Type B pancreatic cell (in vitro differentiated cells): ENCODE data around the gene SAP30L. TPM values are rescaled to one million over a fixed set of nuclear protein-coding genes. Genes with fewer than 3 reads are reported as not detected.
A peak's percentile ranks its signal among the peaks of the same experiment; 100 is the strongest.

Experiments
- DNase-seq: peaks from one replicate; pipeline ENCODE4 v3.0.0; 2021; ENCODE audit warnings: mixed read lengths; ENCODE audit not compliant: unreplicated experiment; ENCODE audit errors: extremely low spot score
- H3K27ac Mint-ChIP-seq: 2 replicates; pipeline ENCODE4 v1.8.0; 2021; ENCODE audit warnings: mild to moderate bottlenecking, mixed read lengths
- H3K27me3 Mint-ChIP-seq: 2 replicates; pipeline ENCODE4 v1.8.0; 2021; ENCODE audit warnings: mixed read lengths
- H3K36me3 Mint-ChIP-seq: 2 replicates; pipeline ENCODE4 v1.8.0; 2021; ENCODE audit warnings: mixed read lengths
- H3K4me1 Mint-ChIP-seq: one replicate; pipeline ENCODE4 v1.8.0; 2021; ENCODE audit warnings: mixed read lengths; ENCODE audit not compliant: unreplicated experiment
- H3K4me3 Mint-ChIP-seq: 2 replicates; pipeline ENCODE4 v1.8.0; 2021; ENCODE audit warnings: mild to moderate bottlenecking, mixed read lengths
- H3K9me3 Mint-ChIP-seq: 2 replicates; pipeline ENCODE4 v1.8.0; 2021; ENCODE audit warnings: mixed read lengths
- total RNA-seq: library from RNA; stranded (reverse); gene quantifications from 2 replicates; pipeline ENCODE4 v1.2.1, GENCODE V29; 2021; ENCODE audit warnings: low replicate concordance
- TF ChIP-seq, protein P1 (sequence below): fragments of 200-600 bp; sonication (generic); conservative IDR thresholded peaks from 2 replicates; pipeline ENCODE4 v1.5.0; 2021; ENCODE audit warnings: antibody characterized with exemption, mild to moderate bottlenecking

Gene SAP30L
- total RNA-seq, 1 donor from 2014 or later, result 43.7 TPM

DNA sequence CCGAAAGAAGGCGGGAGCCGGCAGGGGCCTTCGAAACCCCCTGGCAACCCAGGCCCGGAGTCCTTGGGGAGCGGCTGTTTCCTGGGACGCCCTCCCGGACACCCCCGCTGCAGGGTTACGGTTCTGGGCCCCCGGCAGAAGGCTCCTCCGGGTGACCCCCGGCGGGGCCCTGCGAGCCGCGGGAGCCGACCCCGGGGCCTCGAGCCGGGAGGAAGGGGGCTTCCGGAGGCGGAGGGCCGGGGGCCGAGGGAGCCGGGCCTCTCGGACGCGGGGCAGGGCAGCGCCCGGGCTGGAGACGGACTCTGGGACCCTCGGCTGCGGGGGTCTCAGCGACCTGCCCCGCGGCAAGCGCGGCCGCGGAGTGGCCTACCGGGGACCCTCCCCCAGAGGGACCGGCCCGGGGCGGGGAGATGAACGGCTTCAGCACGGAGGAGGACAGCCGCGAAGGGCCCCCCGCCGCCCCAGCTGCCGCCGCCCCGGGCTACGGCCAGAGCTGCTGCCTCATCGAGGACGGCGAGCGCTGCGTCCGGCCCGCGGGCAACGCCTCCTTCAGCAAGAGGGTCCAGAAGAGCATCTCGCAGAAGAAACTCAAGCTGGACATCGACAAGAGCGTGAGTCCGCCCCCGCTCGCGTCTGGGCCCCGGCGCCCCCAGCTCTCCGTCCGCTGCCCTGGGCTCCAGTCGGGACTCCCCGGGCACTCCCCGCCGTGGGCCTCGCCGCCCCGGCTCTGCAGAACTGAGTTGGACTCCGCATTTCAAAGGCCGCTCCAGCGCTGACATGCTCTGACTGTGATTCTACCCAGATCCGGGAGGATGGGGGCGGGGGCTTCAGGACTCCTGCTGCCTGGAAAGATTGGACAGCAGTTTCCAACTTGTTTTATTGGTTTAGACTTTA, 645 bp downstream of the SAP30L start:
- peak; percentile 80 for DNase-seq
- peak overlapping the region; percentile 96 for H3K4me3 Mint-ChIP-seq
- no peaks in the 10 kb centered on the region for H3K27me3 Mint-ChIP-seq
- H3K27ac Mint-ChIP-seq, result peak overlapping the region; percentile 85
- peaks cover 30% of the 10 kb centered on the region for H3K4me1 Mint-ChIP-seq
- peaks cover 23% of the 10 kb centered on the region for H3K36me3 Mint-ChIP-seq
- TF ChIP-seq, protein P1, sequence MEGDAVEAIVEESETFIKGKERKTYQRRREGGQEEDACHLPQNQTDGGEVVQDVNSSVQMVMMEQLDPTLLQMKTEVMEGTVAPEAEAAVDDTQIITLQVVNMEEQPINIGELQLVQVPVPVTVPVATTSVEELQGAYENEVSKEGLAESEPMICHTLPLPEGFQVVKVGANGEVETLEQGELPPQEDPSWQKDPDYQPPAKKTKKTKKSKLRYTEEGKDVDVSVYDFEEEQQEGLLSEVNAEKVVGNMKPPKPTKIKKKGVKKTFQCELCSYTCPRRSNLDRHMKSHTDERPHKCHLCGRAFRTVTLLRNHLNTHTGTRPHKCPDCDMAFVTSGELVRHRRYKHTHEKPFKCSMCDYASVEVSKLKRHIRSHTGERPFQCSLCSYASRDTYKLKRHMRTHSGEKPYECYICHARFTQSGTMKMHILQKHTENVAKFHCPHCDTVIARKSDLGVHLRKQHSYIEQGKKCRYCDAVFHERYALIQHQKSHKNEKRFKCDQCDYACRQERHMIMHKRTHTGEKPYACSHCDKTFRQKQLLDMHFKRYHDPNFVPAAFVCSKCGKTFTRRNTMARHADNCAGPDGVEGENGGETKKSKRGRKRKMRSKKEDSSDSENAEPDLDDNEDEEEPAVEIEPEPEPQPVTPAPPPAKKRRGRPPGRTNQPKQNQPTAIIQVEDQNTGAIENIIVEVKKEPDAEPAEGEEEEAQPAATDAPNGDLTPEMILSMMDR, result no peak
- no peaks in the 10 kb centered on the region for H3K9me3 Mint-ChIP-seq

GRCh38 chr5:154447089-154447725, 1.4 kb downstream of the SAP30L start:
- DNase-seq, result no peak
- Mint-ChIP-seq H3K27ac (peak overlapping the region; percentile 85), H3K9me3 (no peaks in the 10 kb centered on the region), H3K4me1 (peaks cover 30% of the 10 kb centered on the region), H3K27me3 (no peaks in the 10 kb centered on the region), H3K36me3 (peaks cover 19% of the 10 kb centered on the region), H3K4me3 (peak overlapping the region; percentile 96)
- TF ChIP-seq, protein P1, result no peak

- Mint-ChIP-seq H3K36me3 (peaks cover 25% of the 10 kb centered on the region), H3K4me3 (no peak overlapping the region), H3K4me1 (peaks cover 26% of the 10 kb centered on the region), H3K27ac (no peak overlapping the region), H3K27me3 (no peaks in the 10 kb centered on the region), H3K9me3 (no peaks in the 10 kb centered on the region)
- DNase-seq, result no peak
- TF ChIP-seq, protein P1, result no peak
Observed at GRCh38 chr5:154449786-154450185, 4.0 kb downstream of the SAP30L start.

- no peaks in the 10 kb centered on the region for H3K27me3 Mint-ChIP-seq
- no peak overlapping the region for H3K4me3 Mint-ChIP-seq
- TF ChIP-seq, protein P1, result no peak
- peaks cover 33% of the 10 kb centered on the region for H3K36me3 Mint-ChIP-seq
- H3K27ac Mint-ChIP-seq, result no peak overlapping the region
- H3K9me3 Mint-ChIP-seq, result no peaks in the 10 kb centered on the region
- H3K4me1 Mint-ChIP-seq, result peaks cover 17% of the 10 kb centered on the region
- DNase-seq, result no peak
Observed at GRCh38 chr5:154451957-154452356, 6.2 kb downstream of the SAP30L start.

GRCh38 chr5:154455585-154455984, 9.8 kb downstream of the SAP30L start:
- Mint-ChIP-seq H3K27ac (no peak overlapping the region), H3K9me3 (no peaks in the 10 kb centered on the region), H3K36me3 (peaks cover 39% of the 10 kb centered on the region), H3K4me3 (no peak overlapping the region), H3K27me3 (no peaks in the 10 kb centered on the region), H3K4me1 (no peaks in the 10 kb centered on the region)
- TF ChIP-seq, protein P1, result no peak
- DNase-seq, result no peak
